ENCODE results near the gene SYT1.

DNA sequence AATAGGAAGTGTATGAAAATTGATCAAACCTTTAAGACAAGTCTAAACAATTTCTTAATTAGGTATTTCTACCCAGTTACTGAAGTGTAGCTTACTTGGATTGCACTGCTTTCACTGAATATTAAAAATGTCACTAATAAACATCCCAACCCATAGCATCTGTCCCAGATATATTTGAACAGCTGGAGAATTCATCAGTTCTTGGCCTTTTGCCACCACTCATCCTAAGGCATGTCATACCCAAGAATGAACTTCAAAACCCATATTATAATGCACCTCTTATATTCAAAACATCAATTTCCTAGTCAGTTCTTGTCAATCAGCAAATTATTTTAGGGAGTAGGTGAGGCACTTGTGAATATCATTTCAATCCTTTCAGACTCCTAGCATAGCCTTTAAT is 433.9 kb downstream of the SYT1 start:
- TF ChIP-seq CTCF (IDR thresholded peaks at IDR 0.05) (no peak), POLR2A (IDR thresholded peaks at IDR 0.05) (no peak)
